Measurements from ENCODE around the gene GRIN3B. TPM values are rescaled to one million over a fixed set of nuclear protein-coding genes. Genes with fewer than 3 reads are reported as not detected.

The GRIN3B gene
- total and polyA plus RNA-seq, 2 donors (not counting 1 experiment from before 2014, with no cell fraction given), result 0.10 to 0.42 TPM

DNA sequence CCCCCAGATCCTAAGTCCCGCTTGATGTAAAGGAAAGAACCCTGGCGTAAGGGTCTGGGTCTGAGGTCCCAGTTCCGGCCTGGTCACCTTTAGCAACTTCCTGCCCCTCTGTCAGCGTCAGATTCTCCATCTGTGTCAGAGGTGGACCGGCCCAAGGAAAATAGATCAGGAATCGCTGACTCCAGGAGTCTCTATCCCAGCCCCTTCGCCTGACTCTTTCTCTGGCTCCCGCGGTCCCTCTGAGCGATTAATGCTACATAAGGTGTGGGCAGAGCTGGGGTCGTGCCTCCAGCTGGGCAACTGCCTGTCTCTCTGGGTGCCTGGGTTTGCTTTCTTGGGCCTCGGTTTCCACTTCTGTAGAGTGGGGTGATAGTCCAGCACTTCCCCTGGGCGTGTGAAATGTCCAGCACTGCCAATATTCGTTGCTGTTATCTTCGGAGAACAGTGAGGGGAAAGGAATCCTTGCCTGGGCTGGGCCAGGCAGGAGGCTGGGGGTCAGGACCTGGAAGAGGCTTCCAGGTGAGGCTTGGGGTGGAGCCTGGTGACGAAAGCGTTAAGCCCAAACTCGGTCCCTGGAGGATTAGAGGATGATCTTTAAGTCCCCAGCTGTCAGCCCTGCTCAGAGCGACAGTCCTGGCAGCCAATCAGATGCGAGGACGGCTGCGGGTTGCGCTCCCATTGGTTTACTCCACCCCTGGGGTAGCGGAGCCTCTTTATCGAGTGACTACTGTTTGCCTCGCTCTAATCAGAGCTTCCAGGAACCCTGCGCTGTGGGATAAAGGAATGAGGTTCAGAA is 40.5 kb downstream of the GRIN3B start:
- peak overlapping the region; percentile 92 for H3K4me2 ChIP-seq (replicated peaks; ENCODE audit: low read depth, low read length, poor library complexity, severe bottlenecking)
- peaks cover 62% of the 10 kb centered on the region for H4K20me1 ChIP-seq (ENCODE audit: control insufficient read depth, insufficient read depth, low read length, poor library complexity, severe bottlenecking)
- peak; percentile 51 for ATAC-seq (ENCODE audit: low read depth)
- H3K9me3 ChIP-seq (ENCODE audit: control extremely low read depth in 1 of 3, control insufficient read depth in 2 of 3, insufficient read depth in 1 of 3, low read length in 2 of 3), result peaks cover 0 to 4% (median 0%) of the 10 kb centered on the region in 3 donors
- peaks cover 48% of the 10 kb centered on the region for H3K79me2 ChIP-seq (ENCODE audit: control insufficient read depth, insufficient read depth, low read length)
- H3K27me3 ChIP-seq (replicated peaks in 1 of 4; ENCODE audit: control extremely low read depth in 1 of 4, control insufficient read depth in 3 of 4, insufficient read depth in 4 of 4, low read length in 3 of 4), result no peaks in the 10 kb centered on the region
- peak; percentile 94 for DNase-seq
- ChIA-PET CTCF (interaction anchor here (0.6 to 4.5 kb wide), 10 partner anchors 13 to 204 kb away, joined by 3 to 35 read pairs (median 4); partner anchors contain the start of genes ARHGAP45, CNN2 and WDR18), POLR2A (interaction anchor here (0.6 to 6.8 kb wide), 21 partner anchors 13 to 307 kb away, joined by 3 to 91 read pairs (median 7); partner anchors contain the start of genes ARHGAP45, CNN2, GPX4 and RNU6-2)
- peak overlapping the region; percentile 60 for H2AFZ ChIP-seq (ENCODE audit: insufficient read depth, low read depth, low read length, poor library complexity, severe bottlenecking)
- H3K4me1 ChIP-seq (ENCODE audit: control insufficient read depth in 2 of 2, insufficient read depth in 2 of 2, low read length in 2 of 2), result peaks cover 39 to 60% of the 10 kb centered on the region in 2 donors
- Mint-ChIP-seq H3K27ac (peak overlapping the region; percentile 99), H3K9me3 (ENCODE audit: insufficient read depth) (no peaks in the 10 kb centered on the region), H3K4me1 (peaks cover 50% of the 10 kb centered on the region), H3K27me3 (no peaks in the 10 kb centered on the region), H3K4me3 (peak overlapping the region; percentile 97)
- H3K27ac ChIP-seq (ENCODE audit: low read length in 2 of 2), result peak overlapping the region; percentile 21 to 40
- peaks cover 0 to 48% of the 10 kb centered on the region in 2 experiments for H3K36me3 ChIP-seq (replicated peaks in 1 of 2; ENCODE audit: control extremely low read depth in 1 of 2, control insufficient read depth in 1 of 2, extremely low read depth in 1 of 2, insufficient read depth in 2 of 2, low read length in 1 of 2)
- TF ChIP-seq, protein P1, sequence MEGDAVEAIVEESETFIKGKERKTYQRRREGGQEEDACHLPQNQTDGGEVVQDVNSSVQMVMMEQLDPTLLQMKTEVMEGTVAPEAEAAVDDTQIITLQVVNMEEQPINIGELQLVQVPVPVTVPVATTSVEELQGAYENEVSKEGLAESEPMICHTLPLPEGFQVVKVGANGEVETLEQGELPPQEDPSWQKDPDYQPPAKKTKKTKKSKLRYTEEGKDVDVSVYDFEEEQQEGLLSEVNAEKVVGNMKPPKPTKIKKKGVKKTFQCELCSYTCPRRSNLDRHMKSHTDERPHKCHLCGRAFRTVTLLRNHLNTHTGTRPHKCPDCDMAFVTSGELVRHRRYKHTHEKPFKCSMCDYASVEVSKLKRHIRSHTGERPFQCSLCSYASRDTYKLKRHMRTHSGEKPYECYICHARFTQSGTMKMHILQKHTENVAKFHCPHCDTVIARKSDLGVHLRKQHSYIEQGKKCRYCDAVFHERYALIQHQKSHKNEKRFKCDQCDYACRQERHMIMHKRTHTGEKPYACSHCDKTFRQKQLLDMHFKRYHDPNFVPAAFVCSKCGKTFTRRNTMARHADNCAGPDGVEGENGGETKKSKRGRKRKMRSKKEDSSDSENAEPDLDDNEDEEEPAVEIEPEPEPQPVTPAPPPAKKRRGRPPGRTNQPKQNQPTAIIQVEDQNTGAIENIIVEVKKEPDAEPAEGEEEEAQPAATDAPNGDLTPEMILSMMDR (IDR thresholded peaks at IDR 0.05), result no peak
- no peak for TF ChIP-seq EZH2 (IDR thresholded peaks at IDR 0.05; ENCODE audit: borderline replicate concordance, insufficient read depth, low read depth, low read length, poor library complexity, severe bottlenecking)
- 4% methylated on average over 27 of the region's 27 CpGs for WGBS (ENCODE audit: insufficient coverage)
- peak overlapping the region; percentile 69 to 90 (median 75) for H3K4me3 ChIP-seq (ENCODE audit: control extremely low read depth in 1 of 5, extremely low read depth in 1 of 5, insufficient read depth in 1 of 5, low read depth in 2 of 5, low read length in 4 of 5)
- intact Hi-C loops (cut with micrococcal nuclease), result loop anchor here (1.0 kb wide), 2 partner anchors 19 to 63 kb away; partner anchors contain the start of genes GPX4, RNU6-2 and TMEM259
- H3K9ac ChIP-seq (ENCODE audit: low read length), result peak overlapping the region; percentile 85

All from B cell (primary cell).